K562 (cell line): ENCODE results near the gene SOWAHA. TPM values are rescaled to one million over a fixed set of nuclear protein-coding genes. Genes with fewer than 3 reads are reported as not detected.

ENCODE experiments used
- C11orf30 ChIP-seq: fragments of 450-650 bp; IDR thresholded peaks from 2 replicates; pipeline ENCODE4 v1.6.1; 2016; ENCODE audit warnings: low read depth, mild to moderate bottlenecking
- DMBX1 ChIP-seq: fragments of 250-450 bp; sonication (Bioruptor Pico); IDR thresholded peaks from 2 replicates; pipeline ENCODE4 v1.8.0; 2022; ENCODE audit warnings: inconsistent platforms, mild to moderate bottlenecking, moderate library complexity, borderline replicate concordance
- HDAC2 ChIP-seq: fragments of 450-650 bp; IDR thresholded peaks from 2 replicates; pipeline ENCODE4 v1.6.1; 2016; ENCODE audit warnings: mild to moderate bottlenecking
- HMGN3 ChIP-seq: IDR thresholded peaks from 2 replicates; pipeline ENCODE4 v1.6.1; 2011; ENCODE audit warnings: borderline replicate concordance, low read depth, mild to moderate bottlenecking, mixed read lengths, low read length; ENCODE audit not compliant: insufficient read length; ENCODE audit errors: extremely low read depth
- KLF1 ChIP-seq: fragments of 450-650 bp; IDR thresholded peaks from 2 replicates; pipeline ENCODE4 v1.6.1; 2016; ENCODE audit warnings: missing genetic modification characterization, missing compliant biosample characterization
- NFE2L1 ChIP-seq: fragments of 450-650 bp; IDR thresholded peaks from 2 replicates; pipeline ENCODE4 v1.6.1; 2016; ENCODE audit warnings: missing genetic modification characterization, low read depth, mild to moderate bottlenecking, missing compliant biosample characterization, moderate library complexity, borderline replicate concordance
- RNF2 ChIP-seq: sonication (generic); IDR thresholded peaks from 2 replicates; pipeline ENCODE4 v1.6.1; 2016
- SMARCB1 ChIP-seq: IDR thresholded peaks from 2 replicates; pipeline ENCODE4 v1.6.1; 2011; ENCODE audit warnings: improper control_type of control experiment, low read depth; ENCODE audit not compliant: insufficient read length
- TCF7 ChIP-seq: sonication (generic); IDR thresholded peaks from 2 replicates; pipeline ENCODE4 v1.6.1; 2016; ENCODE audit warnings: antibody characterized with exemption, borderline replicate concordance
- TEAD1 ChIP-seq, 2 experiments: fragments of 450-650 bp in 1 of 2; sonication (generic) in 1 of 2; formaldehyde crosslinking; IDR thresholded peaks; 2 replicates each; pipeline versions ENCODE4 v1.4.0 to v1.8.0; 2020 to 2022; ENCODE audit warnings: mild to moderate bottlenecking in 2 of 2, missing genetic modification reagents in 1 of 2
- ZBTB1 ChIP-seq: sonication (generic); formaldehyde crosslinking; IDR thresholded peaks from 2 replicates; pipeline ENCODE4 v1.8.1; 2023; ENCODE audit warnings: missing genetic modification reagents, low read depth, mild to moderate bottlenecking, borderline replicate concordance
- ZNF224 ChIP-seq: sonication (generic); formaldehyde crosslinking; IDR thresholded peaks from 2 replicates; pipeline ENCODE4 v1.8.0; 2022; ENCODE audit warnings: mild to moderate bottlenecking, missing genetic modification reagents
- ZNF232 ChIP-seq: sonication (generic); formaldehyde crosslinking; IDR thresholded peaks from 2 replicates; pipeline ENCODE4 v1.8.0; 2022; ENCODE audit warnings: mild to moderate bottlenecking, missing genetic modification reagents
- ZZZ3 ChIP-seq: fragments of 450-650 bp; IDR thresholded peaks from 2 replicates; pipeline ENCODE4 v1.6.1; 2016; ENCODE audit warnings: antibody characterized with exemption, mild to moderate bottlenecking, moderate library complexity
- polyA plus RNA-seq, 8 experiments: library from polyadenylated mRNA; depleted of rRNA in 4 of 8; stranded (reverse) in 5 of 8; unstranded in 3 of 8; fragments of >200 nt; fragmentation: Nextera tagmentation in 2 of 8; fragmentation: Illumina TruSeq in 1 of 8; extraction: Ambion mirVana in 2 of 8; extraction: Trizol in 1 of 8; gene quantifications; 2 replicates each; pipeline versions ENCODE4 v1.2.1 to v1.2.3, GENCODE V29; 2011 to 2014; ENCODE audit warnings: inconsistent platforms in 1 of 8, missing spikeins in 1 of 8
- total RNA-seq, 7 experiments: library from RNA; depleted of rRNA in 6 of 7; stranded (reverse); fragments of >200 nt in 6 of 7; fragmentation: Illumina TruSeq in 2 of 7; extraction: Trizol in 2 of 7; gene quantifications; 2 replicates each; pipeline versions ENCODE4 v1.2.1 to v1.2.3, GENCODE V29; 2011 to 2021; ENCODE audit warnings: low replicate concordance in 1 of 7
- TF ChIP-seq, protein P1 (sequence below): sonication (generic); formaldehyde crosslinking; IDR thresholded peaks from 2 replicates; pipeline ENCODE4 v1.8.1; 2022; ENCODE audit warnings: missing genetic modification reagents
- TF ChIP-seq, protein P2 (sequence below): fragments of 450-650 bp; conservative IDR thresholded peaks from 2 replicates; pipeline ENCODE4 v1.6.1; 2016; ENCODE audit warnings: missing genetic modification characterization, low read depth, mild to moderate bottlenecking, missing compliant biosample characterization, moderate library complexity
- TF ChIP-seq, protein P3 (sequence below): fragments of 450-650 bp; formaldehyde crosslinking; IDR thresholded peaks from 2 replicates; pipeline ENCODE4 v1.4.0; 2020; ENCODE audit warnings: mild to moderate bottlenecking, moderate library complexity
- TF ChIP-seq, protein P4 (sequence below): sonication (generic); formaldehyde crosslinking; IDR thresholded peaks from 2 replicates; pipeline ENCODE4 v1.8.1; 2023; ENCODE audit warnings: mild to moderate bottlenecking, missing genetic modification reagents, moderate library complexity
- TF ChIP-seq, protein P5 (sequence below): IDR thresholded peaks from 2 replicates; pipeline ENCODE4 v1.6.1; 2011; ENCODE audit not compliant: insufficient read length; ENCODE audit errors: extremely low read depth
- TF ChIP-seq, protein P6 (sequence below): fragments of 450-650 bp; IDR thresholded peaks from 2 replicates; pipeline ENCODE4 v1.6.1; 2016; ENCODE audit warnings: missing biosample characterization, missing genetic modification characterization

SOWAHA gene
- total and polyA plus RNA-seq, 9 of the 15 experiments (the other 6 are each of a cell fraction or from before 2014, with no cell fraction given) = not detected

DNA sequence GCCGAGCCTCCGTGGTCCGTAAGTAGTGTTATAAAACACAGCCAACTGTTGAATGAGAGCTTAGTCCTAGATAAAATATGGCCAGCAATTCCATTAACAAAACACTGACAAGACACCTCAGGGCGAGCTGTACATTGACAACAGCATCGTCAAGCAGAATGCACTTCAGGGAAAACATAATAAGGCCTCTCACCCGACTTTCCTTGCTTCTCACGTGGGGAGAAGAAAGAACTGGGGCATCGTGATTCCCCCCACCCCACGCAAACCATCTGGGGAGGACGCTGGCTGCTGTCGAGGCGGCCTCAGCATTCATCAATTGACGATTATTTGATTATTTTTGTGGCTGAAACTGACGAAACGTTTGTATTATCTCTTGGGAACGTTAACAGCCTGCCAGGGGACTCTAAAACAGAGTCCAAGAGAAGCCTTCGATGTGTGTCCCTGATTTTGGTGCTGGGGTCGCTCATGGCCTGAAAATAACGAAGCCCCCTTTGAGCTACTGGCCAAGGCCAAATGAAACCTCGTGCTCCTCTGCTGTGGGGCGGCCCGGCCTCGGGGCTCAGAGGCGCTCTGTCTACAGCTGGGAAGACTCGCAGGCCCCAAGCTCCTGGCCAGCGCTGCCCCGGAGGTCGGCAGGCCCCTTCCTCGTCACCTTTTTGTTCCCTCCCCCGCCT is 52.7 kb downstream of the SOWAHA start (continued):
- TF ChIP-seq, protein P1, sequence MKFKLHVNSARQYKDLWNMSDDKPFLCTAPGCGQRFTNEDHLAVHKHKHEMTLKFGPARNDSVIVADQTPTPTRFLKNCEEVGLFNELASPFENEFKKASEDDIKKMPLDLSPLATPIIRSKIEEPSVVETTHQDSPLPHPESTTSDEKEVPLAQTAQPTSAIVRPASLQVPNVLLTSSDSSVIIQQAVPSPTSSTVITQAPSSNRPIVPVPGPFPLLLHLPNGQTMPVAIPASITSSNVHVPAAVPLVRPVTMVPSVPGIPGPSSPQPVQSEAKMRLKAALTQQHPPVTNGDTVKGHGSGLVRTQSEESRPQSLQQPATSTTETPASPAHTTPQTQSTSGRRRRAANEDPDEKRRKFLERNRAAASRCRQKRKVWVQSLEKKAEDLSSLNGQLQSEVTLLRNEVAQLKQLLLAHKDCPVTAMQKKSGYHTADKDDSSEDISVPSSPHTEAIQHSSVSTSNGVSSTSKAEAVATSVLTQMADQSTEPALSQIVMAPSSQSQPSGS (CRISPR knock-in tag) = no peak
- TF ChIP-seq DMBX1 (peak; percentile 73), KLF1 (no peak), HMGN3 (no peak), TCF7 (0 out of 2 replicates have a peak, but pooled peaks have one; percentile 16), NFE2L1 (tag) (no peak), ZBTB1 (CRISPR knock-in tag) (0 out of 2 replicates have a peak, but pooled peaks have one; percentile 17), HDAC2 (no peak), ZZZ3 (no peak), ZNF224 (no peak), RNF2 (peak; percentile 66; the same call in 1 of the 2 replicates), SMARCB1 (no peak), TEAD1 (CRISPR knock-in tag; IDR thresholded peaks at IDR 0.05) (peak; percentile 12 to 72; a peak in 2 of 4 replicates), C11orf30 (no peak), ZNF232 (CRISPR knock-in tag) (0 out of 2 replicates have a peak, but pooled peaks have one; percentile 7)
- TF ChIP-seq, protein P2, sequence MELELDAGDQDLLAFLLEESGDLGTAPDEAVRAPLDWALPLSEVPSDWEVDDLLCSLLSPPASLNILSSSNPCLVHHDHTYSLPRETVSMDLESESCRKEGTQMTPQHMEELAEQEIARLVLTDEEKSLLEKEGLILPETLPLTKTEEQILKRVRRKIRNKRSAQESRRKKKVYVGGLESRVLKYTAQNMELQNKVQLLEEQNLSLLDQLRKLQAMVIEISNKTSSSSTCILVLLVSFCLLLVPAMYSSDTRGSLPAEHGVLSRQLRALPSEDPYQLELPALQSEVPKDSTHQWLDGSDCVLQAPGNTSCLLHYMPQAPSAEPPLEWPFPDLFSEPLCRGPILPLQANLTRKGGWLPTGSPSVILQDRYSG (tag) = peak; percentile 85
- TF ChIP-seq, protein P3, sequence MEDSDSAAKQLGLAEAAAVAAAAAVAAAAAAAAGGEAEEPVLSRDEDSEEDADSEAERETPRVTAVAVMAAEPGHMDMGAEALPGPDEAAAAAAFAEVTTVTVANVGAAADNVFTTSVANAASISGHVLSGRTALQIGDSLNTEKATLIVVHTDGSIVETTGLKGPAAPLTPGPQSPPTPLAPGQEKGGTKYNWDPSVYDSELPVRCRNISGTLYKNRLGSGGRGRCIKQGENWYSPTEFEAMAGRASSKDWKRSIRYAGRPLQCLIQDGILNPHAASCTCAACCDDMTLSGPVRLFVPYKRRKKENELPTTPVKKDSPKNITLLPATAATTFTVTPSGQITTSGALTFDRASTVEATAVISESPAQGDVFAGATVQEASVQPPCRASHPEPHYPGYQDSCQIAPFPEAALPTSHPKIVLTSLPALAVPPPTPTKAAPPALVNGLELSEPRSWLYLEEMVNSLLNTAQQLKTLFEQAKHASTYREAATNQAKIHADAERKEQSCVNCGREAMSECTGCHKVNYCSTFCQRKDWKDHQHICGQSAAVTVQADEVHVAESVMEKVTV = no peak
- TF ChIP-seq, protein P4, sequence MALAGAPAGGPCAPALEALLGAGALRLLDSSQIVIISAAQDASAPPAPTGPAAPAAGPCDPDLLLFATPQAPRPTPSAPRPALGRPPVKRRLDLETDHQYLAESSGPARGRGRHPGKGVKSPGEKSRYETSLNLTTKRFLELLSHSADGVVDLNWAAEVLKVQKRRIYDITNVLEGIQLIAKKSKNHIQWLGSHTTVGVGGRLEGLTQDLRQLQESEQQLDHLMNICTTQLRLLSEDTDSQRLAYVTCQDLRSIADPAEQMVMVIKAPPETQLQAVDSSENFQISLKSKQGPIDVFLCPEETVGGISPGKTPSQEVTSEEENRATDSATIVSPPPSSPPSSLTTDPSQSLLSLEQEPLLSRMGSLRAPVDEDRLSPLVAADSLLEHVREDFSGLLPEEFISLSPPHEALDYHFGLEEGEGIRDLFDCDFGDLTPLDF (CRISPR knock-in tag) = no peak
- TF ChIP-seq, protein P5, sequence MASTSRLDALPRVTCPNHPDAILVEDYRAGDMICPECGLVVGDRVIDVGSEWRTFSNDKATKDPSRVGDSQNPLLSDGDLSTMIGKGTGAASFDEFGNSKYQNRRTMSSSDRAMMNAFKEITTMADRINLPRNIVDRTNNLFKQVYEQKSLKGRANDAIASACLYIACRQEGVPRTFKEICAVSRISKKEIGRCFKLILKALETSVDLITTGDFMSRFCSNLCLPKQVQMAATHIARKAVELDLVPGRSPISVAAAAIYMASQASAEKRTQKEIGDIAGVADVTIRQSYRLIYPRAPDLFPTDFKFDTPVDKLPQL = no peak
- TF ChIP-seq, protein P6, sequence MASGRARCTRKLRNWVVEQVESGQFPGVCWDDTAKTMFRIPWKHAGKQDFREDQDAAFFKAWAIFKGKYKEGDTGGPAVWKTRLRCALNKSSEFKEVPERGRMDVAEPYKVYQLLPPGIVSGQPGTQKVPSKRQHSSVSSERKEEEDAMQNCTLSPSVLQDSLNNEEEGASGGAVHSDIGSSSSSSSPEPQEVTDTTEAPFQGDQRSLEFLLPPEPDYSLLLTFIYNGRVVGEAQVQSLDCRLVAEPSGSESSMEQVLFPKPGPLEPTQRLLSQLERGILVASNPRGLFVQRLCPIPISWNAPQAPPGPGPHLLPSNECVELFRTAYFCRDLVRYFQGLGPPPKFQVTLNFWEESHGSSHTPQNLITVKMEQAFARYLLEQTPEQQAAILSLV (tag) = no peak
